ENCODE measurements around the gene PBXIP1.
"Not testable (repeated sequence)": the region's sequence is repeated elsewhere in the genome, so short reads cannot be mapped to it uniquely, and the experiment has no call there.

PBXIP1 gene

DNA sequence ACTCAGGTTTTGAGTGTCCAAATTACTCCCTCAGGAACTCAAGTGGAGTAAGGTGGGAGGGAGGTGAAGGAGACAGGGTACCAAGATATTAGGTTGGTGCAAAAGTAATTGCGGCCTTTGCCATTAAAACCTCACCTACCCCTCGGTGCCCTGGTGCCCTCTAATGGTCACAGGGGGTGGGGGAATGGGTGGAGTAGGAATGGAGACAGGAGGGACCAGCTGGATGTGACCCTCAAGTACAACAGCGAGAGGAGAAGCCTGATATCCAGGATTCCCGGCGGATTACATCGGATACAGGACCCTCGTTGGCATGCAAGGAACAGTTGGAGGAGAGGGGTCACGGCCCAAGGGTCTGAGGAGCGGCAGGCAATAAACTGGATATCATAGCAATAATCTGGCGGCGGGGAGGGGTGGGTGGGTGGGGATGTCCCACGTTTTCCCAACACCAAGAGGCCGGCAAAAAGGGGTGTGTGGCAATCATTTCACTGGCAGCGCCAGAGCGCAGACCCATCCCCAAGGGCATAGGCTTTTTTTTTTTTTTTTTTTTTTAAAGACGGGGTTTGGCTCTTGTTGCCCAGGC, 42.4 kb upstream of the PBXIP1 start:
- DNase-seq (ENCODE audit: low spot score) = no peak
- Histone ChIP-seq H3K4me1 (ENCODE audit: insufficient read depth, poor library complexity, severe bottlenecking) (peaks cover 6% of the 10 kb centered on the region), H3K9me3 (ENCODE audit: severe bottlenecking) (no peaks in the 10 kb centered on the region), H3K27ac (ENCODE audit: poor library complexity, severe bottlenecking) (no peak overlapping the region), H3K4me3 (ENCODE audit: severe bottlenecking) (no peak overlapping the region), H3K27me3 (ENCODE audit: insufficient read depth, poor library complexity, severe bottlenecking) (no peaks in the 10 kb centered on the region), H3K36me3 (ENCODE audit: low read depth) (0 out of 2 replicates have a peak, but pooled peaks cover 1% of the 10 kb centered on the region)
- no peak for ATAC-seq (ENCODE audit: low read depth)
- TF ChIP-seq, protein P1, sequence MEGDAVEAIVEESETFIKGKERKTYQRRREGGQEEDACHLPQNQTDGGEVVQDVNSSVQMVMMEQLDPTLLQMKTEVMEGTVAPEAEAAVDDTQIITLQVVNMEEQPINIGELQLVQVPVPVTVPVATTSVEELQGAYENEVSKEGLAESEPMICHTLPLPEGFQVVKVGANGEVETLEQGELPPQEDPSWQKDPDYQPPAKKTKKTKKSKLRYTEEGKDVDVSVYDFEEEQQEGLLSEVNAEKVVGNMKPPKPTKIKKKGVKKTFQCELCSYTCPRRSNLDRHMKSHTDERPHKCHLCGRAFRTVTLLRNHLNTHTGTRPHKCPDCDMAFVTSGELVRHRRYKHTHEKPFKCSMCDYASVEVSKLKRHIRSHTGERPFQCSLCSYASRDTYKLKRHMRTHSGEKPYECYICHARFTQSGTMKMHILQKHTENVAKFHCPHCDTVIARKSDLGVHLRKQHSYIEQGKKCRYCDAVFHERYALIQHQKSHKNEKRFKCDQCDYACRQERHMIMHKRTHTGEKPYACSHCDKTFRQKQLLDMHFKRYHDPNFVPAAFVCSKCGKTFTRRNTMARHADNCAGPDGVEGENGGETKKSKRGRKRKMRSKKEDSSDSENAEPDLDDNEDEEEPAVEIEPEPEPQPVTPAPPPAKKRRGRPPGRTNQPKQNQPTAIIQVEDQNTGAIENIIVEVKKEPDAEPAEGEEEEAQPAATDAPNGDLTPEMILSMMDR (IDR thresholded peaks at IDR 0.05; ENCODE audit: poor library complexity, severe bottlenecking) = no peak

GRCh38 chr1:154996966-154997701, 41.2 kb upstream of the PBXIP1 start:
- Histone ChIP-seq H3K27ac (ENCODE audit: poor library complexity, severe bottlenecking) (no peak overlapping the region), H3K4me1 (ENCODE audit: insufficient read depth, poor library complexity, severe bottlenecking) (peaks cover 6% of the 10 kb centered on the region), H3K27me3 (ENCODE audit: insufficient read depth, poor library complexity, severe bottlenecking) (no peaks in the 10 kb centered on the region), H3K36me3 (ENCODE audit: low read depth) (no peaks in the 10 kb centered on the region), H3K4me3 (ENCODE audit: severe bottlenecking) (no peak overlapping the region), H3K9me3 (ENCODE audit: severe bottlenecking) (no peaks in the 10 kb centered on the region)
- DNase-seq (ENCODE audit: low spot score) (no peak), ATAC-seq (ENCODE audit: low read depth) (no peak)
- TF ChIP-seq, protein P1 (IDR thresholded peaks at IDR 0.05; ENCODE audit: poor library complexity, severe bottlenecking) = no peak

GRCh38 chr1:154995301-154995983, 39.5 kb upstream of the PBXIP1 start:
- not testable (repeated sequence) for H3K27ac ChIP-seq (ENCODE audit: poor library complexity, severe bottlenecking); H3K9me3 ChIP-seq (ENCODE audit: severe bottlenecking); H3K27me3 ChIP-seq (ENCODE audit: insufficient read depth, poor library complexity, severe bottlenecking); H3K4me3 ChIP-seq (ENCODE audit: severe bottlenecking); H3K36me3 ChIP-seq (ENCODE audit: low read depth); H3K4me1 ChIP-seq (ENCODE audit: insufficient read depth, poor library complexity, severe bottlenecking)
- 0 out of 3 replicates have a peak, but pooled peaks have one; percentile 24 for ATAC-seq (ENCODE audit: low read depth)
- TF ChIP-seq, protein P1 (IDR thresholded peaks at IDR 0.05; ENCODE audit: poor library complexity, severe bottlenecking) = peak; percentile 79
- DNase-seq (ENCODE audit: low spot score) = peak; percentile 60

- Histone ChIP-seq H3K27ac (ENCODE audit: poor library complexity, severe bottlenecking) (no peak overlapping the region), H3K9me3 (ENCODE audit: severe bottlenecking) (no peaks in the 10 kb centered on the region)
- ATAC-seq (ENCODE audit: low read depth) = no peak
Measured at GRCh38 chr1:154994591-154994990, 38.7 kb upstream of the PBXIP1 start.

More at GRCh38 chr1:154994591-154994990, 38.7 kb upstream of the PBXIP1 start:
- Histone ChIP-seq H3K36me3 (ENCODE audit: low read depth) (peaks cover 15% of the 10 kb centered on the region), H3K4me1 (ENCODE audit: insufficient read depth, poor library complexity, severe bottlenecking) (no peaks in the 10 kb centered on the region), H3K4me3 (ENCODE audit: severe bottlenecking) (no peak overlapping the region), H3K27me3 (ENCODE audit: insufficient read depth, poor library complexity, severe bottlenecking) (no peaks in the 10 kb centered on the region)
- no peak for DNase-seq (ENCODE audit: low spot score)
- TF ChIP-seq, protein P1 (IDR thresholded peaks at IDR 0.05; ENCODE audit: poor library complexity, severe bottlenecking) = no peak

Measured in RWPE2 (cell line).